HG02678 (cell line): ENCODE measurements around the gene INTS2.
"Not testable (repeated sequence)": the region's sequence is repeated elsewhere in the genome, so short reads cannot be mapped to it uniquely, and the experiment has no call there.

ENCODE experiments used
- ATAC-seq: cut with Tn5 transposase; IDR thresholded peaks from one replicate; pipeline ENCODE4 v1.9.1; 2021; ENCODE audit warnings: mild to moderate bottlenecking, moderate library complexity; ENCODE audit not compliant: unreplicated experiment

Gene INTS2

GRCh38 chr17:61825448-61826137 lies 102.2 kb downstream of the INTS2 start:
- no peak for ATAC-seq

GRCh38 chr17:61822326-61823285 lies 105.2 kb downstream of the INTS2 start:
- no peak for ATAC-seq

- no peak for ATAC-seq
Measured at GRCh38 chr17:61821655-61822054, 106.1 kb downstream of the INTS2 start.

- not testable (repeated sequence) for ATAC-seq
Measured at GRCh38 chr17:61819265-61819664, 108.5 kb downstream of the INTS2 start.

GRCh38 chr17:61818225-61818624 lies 109.6 kb downstream of the INTS2 start:
- ATAC-seq = no peak

- no peak for ATAC-seq
Measured at GRCh38 chr17:61817452-61817851, 110.3 kb downstream of the INTS2 start.

GRCh38 chr17:61816538-61816937 lies 111.2 kb downstream of the INTS2 start:
- no peak for ATAC-seq

- no peak for ATAC-seq
Measured at GRCh38 chr17:61815863-61816503, 111.8 kb downstream of the INTS2 start.
